ENCODE data around the gene NKX2-4.

NKX2-4 gene

DNA sequence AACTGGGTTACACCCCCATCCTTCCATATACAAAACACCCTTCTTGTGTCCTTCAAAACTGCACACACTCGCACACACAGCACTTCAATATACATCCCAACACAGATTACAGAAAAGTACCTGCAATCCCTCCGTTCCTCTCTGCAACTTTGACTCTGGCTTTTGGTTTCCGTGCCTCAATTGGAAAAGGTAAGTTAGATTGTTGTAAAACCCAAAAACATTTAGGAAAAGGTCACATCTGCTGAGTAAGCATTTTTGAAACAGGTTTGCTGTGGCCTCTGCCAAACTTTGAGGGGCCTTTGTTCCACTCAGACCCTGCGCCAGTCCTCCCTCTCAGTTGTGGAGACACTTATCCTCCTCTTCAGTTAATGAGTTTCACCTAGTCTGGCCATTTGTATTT, 4.2 kb downstream of the NKX2-4 start:
- no peak overlapping the region for H3K4me3 ChIP-seq (ENCODE audit: low read depth in 1 of 2, low read length in 2 of 2)
- peaks cover 45% of the 10 kb centered on the region for H3K27me3 ChIP-seq (ENCODE audit: low read depth, low read length)
- H3K36me3 ChIP-seq (ENCODE audit: control insufficient read depth in 1 of 2, insufficient read depth in 2 of 2, low read length in 2 of 2) = peaks cover 2 to 11% of the 10 kb centered on the region in 2 donors
- H3K9me3 ChIP-seq (ENCODE audit: control insufficient read depth in 1 of 2, low read length in 2 of 2) = peaks cover 0 to 6% of the 10 kb centered on the region in 2 donors
- peaks cover 0 to 13% of the 10 kb centered on the region in 2 donors for H3K4me1 ChIP-seq (ENCODE audit: control insufficient read depth in 1 of 2, insufficient read depth in 2 of 2, low read length in 2 of 2)
- H3K27ac ChIP-seq (ENCODE audit: low read length) = no peak overlapping the region

DNA sequence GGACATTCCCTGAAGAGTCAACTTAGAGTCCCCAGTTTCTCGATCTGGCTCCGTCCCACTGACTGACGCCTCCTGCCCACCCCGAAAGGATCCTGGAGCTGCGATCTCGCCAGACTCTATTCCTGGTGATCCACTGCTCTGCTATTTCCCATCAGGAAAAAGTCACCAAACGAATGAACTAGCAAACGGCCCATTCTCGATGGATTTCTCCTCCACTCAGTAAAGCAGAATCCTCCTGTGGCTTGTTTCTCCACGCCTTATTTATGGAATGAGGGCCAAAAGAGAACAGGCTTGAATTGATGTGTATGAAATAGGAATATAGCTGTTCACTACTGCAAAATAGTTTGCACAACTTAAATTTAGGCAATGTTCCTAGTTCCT, 5.4 kb downstream of the NKX2-4 start:
- Histone ChIP-seq H3K9me3 (ENCODE audit: control insufficient read depth in 1 of 2, low read length in 2 of 2) (peaks cover 0 to 6% of the 10 kb centered on the region in 2 donors), H3K27me3 (ENCODE audit: low read depth, low read length) (peaks cover 36% of the 10 kb centered on the region), H3K27ac (ENCODE audit: low read length) (no peak overlapping the region), H3K4me3 (ENCODE audit: low read depth in 1 of 2, low read length in 2 of 2) (no peak overlapping the region), H3K4me1 (ENCODE audit: control insufficient read depth in 1 of 2, insufficient read depth in 2 of 2, low read length in 2 of 2) (peaks cover 0 to 13% of the 10 kb centered on the region in 2 donors), H3K36me3 (ENCODE audit: control insufficient read depth in 1 of 2, insufficient read depth in 2 of 2, low read length in 2 of 2) (peaks cover 14 to 22% of the 10 kb centered on the region in 2 donors)

DNA sequence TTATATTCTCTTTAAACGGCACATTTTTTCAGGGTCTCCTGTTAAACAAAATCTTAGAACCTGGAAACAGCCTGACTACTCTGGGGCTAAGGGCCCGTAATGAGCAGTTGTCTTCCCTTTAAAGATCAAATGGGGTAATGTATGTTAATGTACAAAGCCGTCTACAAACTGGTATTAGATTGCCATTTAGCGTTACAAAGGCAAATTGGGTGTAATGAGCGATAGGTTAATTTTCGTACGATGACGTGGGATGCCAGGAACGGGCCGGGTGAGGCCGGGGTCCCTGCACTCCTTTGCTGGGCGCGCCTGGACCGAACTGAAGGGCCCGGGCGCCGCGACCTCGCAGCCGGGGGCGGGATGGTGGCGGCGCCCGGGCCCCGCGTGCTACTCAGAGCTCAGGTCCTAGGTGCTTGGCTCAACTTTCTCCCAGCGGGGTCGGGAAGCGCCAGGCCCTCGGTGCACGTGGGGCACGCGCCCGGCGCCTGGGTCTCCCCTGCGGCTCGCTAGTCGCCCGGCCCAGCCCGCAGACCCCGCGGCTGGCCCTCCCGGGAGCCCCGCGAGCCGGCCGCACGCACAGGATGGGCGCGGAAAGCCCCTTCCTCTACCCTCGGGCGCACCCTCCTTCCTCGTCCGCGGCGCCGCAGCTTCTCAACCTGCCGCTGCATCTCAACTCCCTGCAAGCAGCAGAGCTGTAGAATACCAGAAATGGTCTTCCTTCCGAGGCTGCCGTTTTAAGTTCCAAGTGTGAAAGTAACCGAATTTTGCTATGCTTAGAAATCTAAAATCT, 5.9 kb downstream of the NKX2-4 start:
- Histone ChIP-seq H3K4me3 (ENCODE audit: low read depth in 1 of 2, low read length in 2 of 2) (no peak overlapping the region), H3K36me3 (ENCODE audit: control insufficient read depth in 1 of 2, insufficient read depth in 2 of 2, low read length in 2 of 2) (peaks cover 20 to 28% of the 10 kb centered on the region in 2 donors), H3K27ac (ENCODE audit: low read length) (no peak overlapping the region), H3K4me1 (ENCODE audit: control insufficient read depth in 1 of 2, insufficient read depth in 2 of 2, low read length in 2 of 2) (peaks cover 0 to 8% of the 10 kb centered on the region in 2 donors), H3K27me3 (ENCODE audit: low read depth, low read length) (peaks cover 35% of the 10 kb centered on the region), H3K9me3 (ENCODE audit: control insufficient read depth in 1 of 2, low read length in 2 of 2) (peaks cover 0 to 6% of the 10 kb centered on the region in 2 donors)

DNA sequence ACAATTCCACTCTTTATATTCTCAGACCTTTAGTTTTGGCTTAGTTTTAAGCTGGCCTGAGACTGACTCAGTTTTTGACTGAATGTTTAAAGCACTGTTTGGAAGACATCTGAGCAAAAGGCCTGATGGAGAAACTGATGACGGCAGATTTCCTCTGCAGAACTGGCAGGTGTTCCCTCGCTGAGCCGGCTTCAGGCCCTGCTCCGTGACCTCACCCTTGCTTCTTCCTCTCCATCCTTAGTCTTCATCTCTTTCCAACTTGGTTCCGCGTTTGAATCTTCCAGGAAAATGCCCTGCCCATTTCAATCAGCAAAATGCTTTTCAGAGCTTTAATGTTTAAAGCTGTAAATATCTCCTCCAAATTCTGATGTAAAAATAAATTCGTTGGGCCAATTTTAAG, 6.6 kb downstream of the NKX2-4 start:
- Histone ChIP-seq H3K9me3 (ENCODE audit: control insufficient read depth in 1 of 2, low read length in 2 of 2) (peaks cover 0 to 6% of the 10 kb centered on the region in 2 donors), H3K27ac (ENCODE audit: low read length) (no peak overlapping the region), H3K27me3 (ENCODE audit: low read depth, low read length) (peaks cover 29% of the 10 kb centered on the region), H3K4me3 (ENCODE audit: low read depth in 1 of 2, low read length in 2 of 2) (no peak overlapping the region), H3K36me3 (ENCODE audit: control insufficient read depth in 1 of 2, insufficient read depth in 2 of 2, low read length in 2 of 2) (peaks cover 26 to 30% of the 10 kb centered on the region in 2 donors), H3K4me1 (ENCODE audit: control insufficient read depth in 1 of 2, insufficient read depth in 2 of 2, low read length in 2 of 2) (peaks cover 0 to 3% of the 10 kb centered on the region in 2 donors)

GRCh38 chr20:21389368-21389767, 8.0 kb downstream of the NKX2-4 start:
- peaks cover 27 to 33% of the 10 kb centered on the region in 2 donors for H3K36me3 ChIP-seq (ENCODE audit: control insufficient read depth in 1 of 2, insufficient read depth in 2 of 2, low read length in 2 of 2)
- no peaks in the 10 kb centered on the region for H3K9me3 ChIP-seq (ENCODE audit: control insufficient read depth in 1 of 2, low read length in 2 of 2)
- H3K4me3 ChIP-seq (ENCODE audit: low read depth in 1 of 2, low read length in 2 of 2) = no peak overlapping the region
- peaks cover 18% of the 10 kb centered on the region for H3K27me3 ChIP-seq (ENCODE audit: low read depth, low read length)
- no peaks in the 10 kb centered on the region for H3K4me1 ChIP-seq (ENCODE audit: control insufficient read depth in 1 of 2, insufficient read depth in 2 of 2, low read length in 2 of 2)
- H3K27ac ChIP-seq (ENCODE audit: low read length) = no peak overlapping the region

DNA sequence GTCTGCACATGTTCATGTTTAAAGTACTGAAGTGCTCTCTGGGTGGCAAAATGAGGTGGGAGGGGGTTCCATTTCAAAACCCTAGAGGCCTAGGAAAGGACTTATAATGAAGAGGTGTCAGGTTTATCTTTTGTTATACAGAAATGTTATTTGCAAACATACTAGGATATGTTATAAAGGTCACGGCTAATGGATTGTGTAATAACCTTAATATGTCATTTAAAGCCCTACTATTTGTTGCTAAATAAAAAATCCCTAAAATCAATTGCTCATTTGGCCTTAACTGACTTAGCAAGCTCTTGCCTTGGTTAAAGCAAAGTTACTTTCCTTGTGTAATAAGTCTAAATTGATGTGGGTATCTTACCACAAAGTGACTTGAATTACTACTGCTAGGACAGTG, 8.8 kb downstream of the NKX2-4 start:
- Histone ChIP-seq H3K4me3 (ENCODE audit: low read depth in 1 of 2, low read length in 2 of 2) (no peak overlapping the region), H3K27ac (ENCODE audit: low read length) (no peak overlapping the region), H3K4me1 (ENCODE audit: control insufficient read depth in 1 of 2, insufficient read depth in 2 of 2, low read length in 2 of 2) (no peaks in the 10 kb centered on the region), H3K27me3 (ENCODE audit: low read depth, low read length) (peaks cover 10% of the 10 kb centered on the region), H3K36me3 (ENCODE audit: control insufficient read depth in 1 of 2, insufficient read depth in 2 of 2, low read length in 2 of 2) (peaks cover 35 to 36% of the 10 kb centered on the region in 2 donors), H3K9me3 (ENCODE audit: control insufficient read depth in 1 of 2, low read length in 2 of 2) (no peaks in the 10 kb centered on the region)

GRCh38 chr20:21387528-21387927, 9.8 kb downstream of the NKX2-4 start:
- no peaks in the 10 kb centered on the region for H3K4me1 ChIP-seq (ENCODE audit: control insufficient read depth in 1 of 2, insufficient read depth in 2 of 2, low read length in 2 of 2)
- no peak overlapping the region for H3K27ac ChIP-seq (ENCODE audit: low read length)
- peaks cover 42 to 45% of the 10 kb centered on the region in 2 donors for H3K36me3 ChIP-seq (ENCODE audit: control insufficient read depth in 1 of 2, insufficient read depth in 2 of 2, low read length in 2 of 2)
- H3K9me3 ChIP-seq (ENCODE audit: control insufficient read depth in 1 of 2, low read length in 2 of 2) = no peaks in the 10 kb centered on the region
- peaks cover 6% of the 10 kb centered on the region for H3K27me3 ChIP-seq (ENCODE audit: low read depth, low read length)
- H3K4me3 ChIP-seq (ENCODE audit: low read depth in 1 of 2, low read length in 2 of 2) = no peak overlapping the region

- H3K36me3 ChIP-seq (ENCODE audit: control insufficient read depth in 1 of 2, insufficient read depth in 2 of 2, low read length in 2 of 2) = peaks cover 47 to 53% of the 10 kb centered on the region in 2 donors
- no peak overlapping the region for H3K27ac ChIP-seq (ENCODE audit: low read length)
- H3K4me1 ChIP-seq (ENCODE audit: control insufficient read depth in 1 of 2, insufficient read depth in 2 of 2, low read length in 2 of 2) = no peaks in the 10 kb centered on the region
- H3K4me3 ChIP-seq (ENCODE audit: low read depth in 1 of 2, low read length in 2 of 2) = no peak overlapping the region
- H3K9me3 ChIP-seq (ENCODE audit: control insufficient read depth in 1 of 2, low read length in 2 of 2) = no peaks in the 10 kb centered on the region
- no peaks in the 10 kb centered on the region for H3K27me3 ChIP-seq (ENCODE audit: low read depth, low read length)
Measured at GRCh38 chr20:21386111-21386510, 11.2 kb downstream of the NKX2-4 start.

- Histone ChIP-seq H3K27ac (ENCODE audit: low read length) (no peak overlapping the region), H3K36me3 (ENCODE audit: control insufficient read depth in 1 of 2, insufficient read depth in 2 of 2, low read length in 2 of 2) (peaks cover 45 to 53% of the 10 kb centered on the region in 2 donors), H3K9me3 (ENCODE audit: control insufficient read depth in 1 of 2, low read length in 2 of 2) (no peaks in the 10 kb centered on the region), H3K4me1 (ENCODE audit: control insufficient read depth in 1 of 2, insufficient read depth in 2 of 2, low read length in 2 of 2) (no peaks in the 10 kb centered on the region), H3K27me3 (ENCODE audit: low read depth, low read length) (no peaks in the 10 kb centered on the region), H3K4me3 (ENCODE audit: low read depth in 1 of 2, low read length in 2 of 2) (no peak overlapping the region)
Measured at GRCh38 chr20:21384308-21384892, 12.9 kb downstream of the NKX2-4 start.

DNA sequence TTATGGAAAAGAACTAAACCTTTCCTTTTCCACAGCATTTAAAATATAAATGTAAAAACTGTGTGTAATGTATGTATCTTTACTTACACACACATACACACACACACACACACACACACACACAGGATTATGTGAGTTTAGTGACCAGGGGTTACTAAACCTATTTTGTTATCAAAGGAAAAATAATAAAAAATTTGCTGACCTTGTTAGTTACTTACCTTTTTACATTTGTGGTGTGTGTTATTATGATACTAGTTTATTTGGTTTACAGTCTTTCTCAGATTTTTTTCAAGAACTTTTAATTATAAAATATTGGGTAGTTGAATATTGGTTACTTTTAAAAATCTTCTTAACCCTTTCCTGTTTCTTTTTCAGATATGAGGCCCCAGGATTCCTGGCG, 15.7 kb downstream of the NKX2-4 start:
- Histone ChIP-seq H3K27me3 (ENCODE audit: low read depth, low read length) (no peaks in the 10 kb centered on the region), H3K4me3 (ENCODE audit: low read depth in 1 of 2, low read length in 2 of 2) (no peak overlapping the region), H3K4me1 (ENCODE audit: control insufficient read depth in 1 of 2, insufficient read depth in 2 of 2, low read length in 2 of 2) (no peaks in the 10 kb centered on the region), H3K9me3 (ENCODE audit: control insufficient read depth in 1 of 2, low read length in 2 of 2) (no peaks in the 10 kb centered on the region), H3K27ac (ENCODE audit: low read length) (no peak overlapping the region), H3K36me3 (ENCODE audit: control insufficient read depth in 1 of 2, insufficient read depth in 2 of 2, low read length in 2 of 2) (peaks cover 21 to 41% of the 10 kb centered on the region in 2 donors)

DNA sequence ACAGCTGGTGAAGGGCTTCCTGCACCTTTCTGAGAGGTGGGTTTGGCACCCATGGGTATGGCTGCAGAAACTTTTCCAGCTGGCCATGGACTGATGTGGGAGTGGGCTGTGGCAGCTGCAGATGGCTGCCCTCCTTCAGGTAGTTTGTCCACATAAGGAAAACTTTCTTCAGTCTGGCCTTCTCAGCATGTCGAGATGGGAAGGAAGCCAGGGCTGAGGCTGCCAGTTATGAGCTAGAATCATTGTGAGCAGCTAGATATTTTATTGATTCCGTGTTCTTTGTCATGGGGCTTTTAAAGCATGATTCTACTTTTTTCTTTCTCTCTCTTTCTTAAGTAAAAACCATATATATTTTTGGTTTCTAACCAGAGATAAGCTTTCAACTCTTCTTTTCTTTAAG, 16.6 kb downstream of the NKX2-4 start:
- no peaks in the 10 kb centered on the region for H3K4me1 ChIP-seq (ENCODE audit: control insufficient read depth in 1 of 2, insufficient read depth in 2 of 2, low read length in 2 of 2)
- H3K36me3 ChIP-seq (ENCODE audit: control insufficient read depth in 1 of 2, insufficient read depth in 2 of 2, low read length in 2 of 2) = peaks cover 21 to 32% of the 10 kb centered on the region in 2 donors

More for the DNA sequence above, 16.6 kb downstream of the NKX2-4 start:
- Histone ChIP-seq H3K9me3 (ENCODE audit: control insufficient read depth in 1 of 2, low read length in 2 of 2) (no peaks in the 10 kb centered on the region), H3K4me3 (ENCODE audit: low read depth in 1 of 2, low read length in 2 of 2) (no peak overlapping the region), H3K27ac (ENCODE audit: low read length) (no peak overlapping the region), H3K27me3 (ENCODE audit: low read depth, low read length) (no peaks in the 10 kb centered on the region)

All from muscle layer of duodenum (tissue), 2 donors.